ENCODE results near the gene EBF4. TPM values are rescaled to one million over a fixed set of nuclear protein-coding genes. Genes with fewer than 3 reads are reported as not detected.

EBF4 gene
- total RNA-seq, 2 donors from 2014 or later, result 48.9 to 58.8 TPM

- TF ChIP-seq POLR2A (IDR thresholded peaks at IDR 0.05) (peak; percentile 2), POLR2AphosphoS5 (IDR thresholded peaks at IDR 0.05) (no peak), CTCF (IDR thresholded peaks at IDR 0.05) (no peak)
- H3K27ac ChIP-seq, result peak overlapping the region; percentile 81 to 82
- no peaks in the 10 kb centered on the region for H3K27me3 ChIP-seq (replicated peaks; ENCODE audit: insufficient read depth)
- H3K9me3 ChIP-seq, result no peaks in the 10 kb centered on the region
- H3K4me3 ChIP-seq, result peak overlapping the region; percentile 77 to 91
- peak; percentile 33 for DNase-seq (ENCODE audit: low spot score)
- H3K4me1 ChIP-seq (replicated peaks), result peaks cover 8% of the 10 kb centered on the region
- WGBS, result 1% methylated on average over 19 of the region's 56 CpGs
- intact Hi-C loops (cut with DNase I), result loop anchor here (1.0 kb wide), 1 partner anchor 10 kb away; no protein-coding TSS in a partner anchor
- peaks cover 24 to 27% of the 10 kb centered on the region in 2 donors for H3K36me3 ChIP-seq
These were observed 39.6 kb upstream of the EBF4 start for GRCh38 chr20:2652724-2653555.

- Histone ChIP-seq H3K9me3 (no peaks in the 10 kb centered on the region), H3K27ac (no peak overlapping the region), H3K36me3 (peaks cover 24 to 27% of the 10 kb centered on the region in 2 donors), H3K4me1 (replicated peaks) (peaks cover 8% of the 10 kb centered on the region), H3K4me3 (peak overlapping the region; percentile 77 to 91), H3K27me3 (replicated peaks; ENCODE audit: insufficient read depth) (no peaks in the 10 kb centered on the region)
- no peak for DNase-seq (ENCODE audit: low spot score)
- WGBS, result 29% methylated on average over 24 of the region's 24 CpGs
- TF ChIP-seq CTCF (IDR thresholded peaks at IDR 0.05) (no peak), POLR2A (IDR thresholded peaks at IDR 0.05) (no peak), POLR2AphosphoS5 (IDR thresholded peaks at IDR 0.05) (no peak)
- intact Hi-C loops (cut with DNase I), result no loop called here
These were observed 38.8 kb upstream of the EBF4 start for GRCh38 chr20:2653556-2654383.

DNA sequence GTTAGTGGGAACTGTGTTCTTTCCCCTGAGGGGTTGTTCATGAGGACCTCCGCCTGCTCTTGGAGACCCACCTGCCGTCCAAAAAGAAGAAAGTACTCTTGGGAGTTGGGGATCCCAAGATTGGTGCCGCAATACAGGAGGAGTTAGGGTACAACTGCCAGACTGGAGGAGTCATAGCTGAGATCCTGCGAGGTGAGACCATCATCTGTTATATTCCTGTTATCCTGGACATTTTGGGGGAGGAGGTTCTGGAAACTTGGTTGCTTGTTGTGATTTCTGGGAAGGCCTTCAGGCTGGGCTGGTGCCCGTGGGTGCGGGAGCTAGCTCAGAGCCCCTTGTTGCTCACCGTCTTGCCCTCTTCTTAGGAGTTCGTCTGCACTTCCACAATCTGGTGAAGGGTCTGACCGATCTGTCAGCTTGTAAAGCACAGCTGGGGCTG is 38.2 kb upstream of the EBF4 start:
- Histone ChIP-seq H3K36me3 (peaks cover 24 to 31% of the 10 kb centered on the region in 2 donors), H3K4me3 (no peak overlapping the region)
- intact Hi-C loops (cut with DNase I), result no loop called here

DNA sequence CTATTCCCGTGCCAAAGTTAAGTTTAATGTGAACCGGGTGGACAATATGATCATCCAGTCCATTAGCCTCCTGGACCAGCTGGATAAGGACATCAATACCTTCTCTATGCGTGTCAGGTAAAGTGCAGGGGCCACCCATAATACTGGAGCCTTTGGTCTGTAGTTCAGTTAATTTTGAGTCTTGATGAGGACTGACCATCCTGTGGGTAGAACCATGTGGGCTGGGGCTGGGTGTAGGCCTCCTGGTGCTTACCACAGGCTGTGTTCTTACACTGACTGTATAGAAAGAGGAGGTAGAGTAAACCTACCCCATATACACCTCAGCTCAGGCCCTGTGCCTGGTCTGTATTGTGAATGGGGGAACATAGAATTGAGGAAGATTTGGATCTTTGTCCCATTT is 37.7 kb upstream of the EBF4 start:
- H3K4me3 ChIP-seq, result no peak overlapping the region
- peaks cover 24 to 34% of the 10 kb centered on the region in 2 donors for H3K36me3 ChIP-seq
- no peak overlapping the region for H3K27ac ChIP-seq
- H3K27me3 ChIP-seq (replicated peaks; ENCODE audit: insufficient read depth), result no peaks in the 10 kb centered on the region
- no peaks in the 10 kb centered on the region for H3K9me3 ChIP-seq
- intact Hi-C loops (cut with DNase I), result no loop called here
- H3K4me1 ChIP-seq (replicated peaks), result peaks cover 8% of the 10 kb centered on the region
- no peak for TF ChIP-seq POLR2A (IDR thresholded peaks at IDR 0.05)
- DNase-seq (ENCODE audit: low spot score), result no peak
- 84% methylated on average over 3 of the region's 3 CpGs for WGBS

More for the DNA sequence above, 38.2 kb upstream of the EBF4 start:
- TF ChIP-seq POLR2A (IDR thresholded peaks at IDR 0.05) (no peak), POLR2AphosphoS5 (IDR thresholded peaks at IDR 0.05) (no peak), CTCF (IDR thresholded peaks at IDR 0.05) (no peak)
- no peaks in the 10 kb centered on the region for H3K27me3 ChIP-seq (replicated peaks; ENCODE audit: insufficient read depth)
- no peak overlapping the region for H3K27ac ChIP-seq
- no peak for DNase-seq (ENCODE audit: low spot score)
- H3K4me1 ChIP-seq (replicated peaks), result peaks cover 8% of the 10 kb centered on the region
- no peaks in the 10 kb centered on the region for H3K9me3 ChIP-seq
- 81% methylated on average over 9 of the region's 9 CpGs for WGBS

Data from prostate gland (tissue), 2 donors.